LHCN-M2 (cell line): ENCODE results near the gene NAPEPLD. TPM values are rescaled to one million over a fixed set of nuclear protein-coding genes. Genes with fewer than 3 reads are reported as not detected.
"Not testable (repeated sequence)": the region's sequence is repeated elsewhere in the genome, so short reads cannot be mapped to it uniquely, and the experiment has no call there.

Experiments used
- DNase-seq: peaks from one replicate; pipeline ENCODE4 v3.0.0-alpha.2; 2012; ENCODE audit warnings: low read depth
- total RNA-seq: library from RNA; depleted of rRNA; stranded (reverse); fragments of >200 nt; gene quantifications from 2 replicates; pipeline ENCODE4 v1.2.3, GENCODE V29; 2014

Gene NAPEPLD
- total RNA-seq, 1 experiment from 2014 or later, result 7.0 TPM

DNA sequence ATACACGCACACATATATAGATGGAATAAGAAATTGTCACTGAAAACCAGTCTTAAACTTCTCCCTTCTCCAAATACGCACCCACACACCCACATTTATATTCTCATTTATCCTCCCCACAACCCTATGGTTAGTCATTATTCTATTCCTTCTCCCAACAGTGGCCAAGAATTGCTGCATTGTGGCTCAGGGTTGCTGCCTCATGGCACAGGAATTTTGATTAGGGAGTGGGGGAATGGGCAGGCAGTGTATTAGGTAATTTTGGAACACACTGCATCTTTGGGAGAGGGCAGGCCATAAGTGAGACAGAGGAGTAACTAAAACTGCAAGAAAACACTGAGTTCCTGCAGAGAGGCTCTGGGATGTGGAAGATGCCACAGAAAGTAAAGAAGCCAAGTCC lies 35.7 kb downstream of the NAPEPLD start:
- peak; percentile 98 for DNase-seq

DNA sequence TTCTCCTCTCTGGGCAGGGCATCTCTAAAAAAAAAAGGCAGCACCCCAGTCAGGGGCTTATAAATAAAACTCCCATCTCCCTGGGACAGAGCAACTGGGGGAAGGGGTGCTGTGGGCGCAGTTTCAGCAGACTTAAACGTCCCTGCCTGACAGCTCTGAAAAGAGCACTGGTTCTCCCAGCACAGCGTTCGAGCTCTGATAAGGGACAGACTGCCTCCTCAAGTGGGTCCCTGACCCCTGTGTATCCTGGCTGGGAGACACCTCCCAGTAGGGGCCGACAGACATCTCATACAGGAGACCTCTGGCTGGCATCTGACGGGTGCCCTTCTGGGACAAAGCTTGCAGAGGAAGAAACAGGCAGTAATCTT lies 42.2 kb downstream of the NAPEPLD start:
- DNase-seq, result not testable (repeated sequence)

DNA sequence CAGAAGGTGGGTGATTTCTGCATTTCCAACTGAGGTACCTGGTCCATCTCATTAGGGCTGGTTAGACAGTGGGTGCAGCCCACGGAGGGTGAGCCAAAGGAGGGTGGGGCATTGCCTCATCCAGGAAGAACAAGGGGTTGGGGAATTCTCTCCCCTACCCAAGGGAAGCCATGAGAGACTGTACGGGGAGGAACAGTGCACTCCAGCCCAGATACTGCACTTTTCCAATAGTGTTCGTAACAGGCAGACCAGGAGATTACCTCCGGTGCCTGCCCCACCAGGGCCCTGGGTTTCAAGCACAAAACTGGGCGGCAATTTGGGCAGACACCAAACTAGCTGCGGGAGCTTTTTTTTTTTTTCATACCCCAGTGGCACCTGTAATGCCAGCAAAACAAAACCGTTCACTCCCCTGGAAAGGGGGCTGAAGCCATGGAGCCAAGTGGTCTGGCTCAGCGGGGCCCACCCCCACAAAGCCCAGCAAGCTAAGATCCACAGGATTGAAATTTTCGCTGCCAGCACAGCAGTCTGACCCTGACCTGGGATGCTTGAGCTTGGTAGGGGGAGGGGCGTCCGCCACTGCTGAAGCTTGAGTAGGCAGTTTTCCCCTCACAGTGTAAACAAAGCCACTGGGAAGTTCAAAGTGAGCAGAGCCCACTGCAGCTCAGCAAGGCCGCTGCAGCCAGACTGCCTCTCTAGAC lies 42.7 kb downstream of the NAPEPLD start:
- DNase-seq, result no peak

DNA sequence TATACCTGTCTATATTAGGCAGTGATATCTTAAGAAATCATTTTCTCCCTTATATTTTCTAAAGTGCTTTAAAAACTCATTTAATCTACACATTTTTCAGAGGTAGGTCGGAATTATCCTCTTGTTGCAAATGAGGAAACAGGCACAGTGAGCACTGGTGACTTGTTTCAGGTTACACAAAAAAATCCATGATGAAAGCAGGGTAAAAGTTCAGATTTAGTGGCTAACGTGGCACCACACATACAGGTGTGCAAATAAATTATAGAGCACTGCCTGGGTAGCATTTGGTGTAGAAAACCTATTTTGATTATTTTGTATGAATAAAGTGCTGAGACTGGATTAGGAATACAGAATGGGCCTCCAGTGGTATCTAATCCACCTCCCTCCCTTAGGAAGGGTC lies 47.4 kb downstream of the NAPEPLD start:
- DNase-seq, result no peak

DNA sequence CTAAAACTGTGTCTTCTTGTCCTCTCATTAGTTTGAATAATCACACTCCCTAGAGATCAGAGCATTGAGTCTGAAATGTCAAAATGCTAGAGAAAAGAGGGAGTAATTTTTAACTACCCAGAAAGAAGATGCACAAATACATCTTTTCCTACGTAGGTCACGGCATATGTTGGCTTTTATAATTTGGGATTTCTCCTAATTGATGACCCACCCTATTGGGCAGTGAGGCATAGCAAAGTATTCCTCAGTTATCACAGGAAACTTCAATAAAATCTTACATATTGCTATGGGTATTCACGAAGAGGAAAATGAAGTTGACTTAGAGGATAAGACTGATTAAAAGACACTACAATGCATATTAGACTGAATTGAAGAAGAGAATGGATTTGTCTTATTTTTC lies 48.6 kb downstream of the NAPEPLD start:
- DNase-seq, result no peak

DNA sequence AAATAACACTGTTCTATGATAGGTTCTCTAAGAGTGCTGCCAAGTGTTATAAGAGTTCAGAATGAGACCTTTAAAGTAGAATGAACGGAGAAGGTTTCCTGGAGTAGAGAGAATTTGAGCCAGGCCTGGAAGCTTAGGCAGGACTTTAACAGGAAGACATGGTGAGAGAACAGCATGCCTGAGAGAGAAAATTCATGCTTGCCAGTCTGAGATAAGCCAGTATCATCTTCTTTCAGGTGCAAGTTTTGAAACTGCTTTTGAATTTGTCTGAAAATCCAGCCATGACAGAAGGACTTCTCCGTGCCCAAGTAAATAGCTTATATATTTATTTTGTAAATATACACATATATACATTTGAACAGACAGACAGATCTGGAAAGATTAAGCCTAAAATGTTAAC lies 51.9 kb downstream of the NAPEPLD start:
- no peak for DNase-seq

DNA sequence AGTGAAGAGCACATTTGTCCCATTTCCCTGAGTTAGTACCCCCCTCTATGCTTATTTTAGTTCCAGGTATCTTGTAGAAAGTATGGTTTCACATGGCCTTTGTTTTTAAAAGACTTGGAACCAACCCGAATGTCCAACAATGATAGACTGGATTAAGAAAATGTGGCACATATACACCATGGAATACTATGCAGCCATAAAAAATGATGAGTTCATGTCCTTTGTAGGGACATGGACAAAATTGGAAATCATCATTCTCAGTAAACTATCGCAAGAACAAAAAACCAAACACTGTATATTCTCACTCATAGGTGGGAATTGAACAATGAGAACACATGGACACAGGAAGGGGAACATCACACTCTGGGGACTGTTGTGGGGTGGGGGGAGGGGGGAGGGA lies 53.3 kb downstream of the NAPEPLD start:
- DNase-seq, result not testable (repeated sequence)

DNA sequence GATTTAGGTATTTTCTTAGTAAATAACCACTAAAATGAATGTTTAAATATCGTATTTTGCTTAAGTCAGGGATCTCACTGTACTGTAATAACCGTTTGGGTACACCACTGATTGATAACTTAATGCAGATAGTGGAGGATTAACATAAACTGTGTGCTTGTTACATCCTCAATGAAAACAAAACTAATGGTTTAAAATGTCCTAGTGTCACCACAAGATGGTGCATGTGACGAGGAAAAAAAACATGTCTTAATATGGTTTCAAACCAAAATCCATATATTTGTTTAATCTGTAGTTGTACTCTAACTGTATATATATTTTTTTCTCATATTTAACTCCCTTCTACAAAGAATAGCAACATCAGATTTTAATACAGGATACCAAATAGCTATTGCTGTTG lies 54.8 kb downstream of the NAPEPLD start:
- peak; percentile 12 for DNase-seq

DNA sequence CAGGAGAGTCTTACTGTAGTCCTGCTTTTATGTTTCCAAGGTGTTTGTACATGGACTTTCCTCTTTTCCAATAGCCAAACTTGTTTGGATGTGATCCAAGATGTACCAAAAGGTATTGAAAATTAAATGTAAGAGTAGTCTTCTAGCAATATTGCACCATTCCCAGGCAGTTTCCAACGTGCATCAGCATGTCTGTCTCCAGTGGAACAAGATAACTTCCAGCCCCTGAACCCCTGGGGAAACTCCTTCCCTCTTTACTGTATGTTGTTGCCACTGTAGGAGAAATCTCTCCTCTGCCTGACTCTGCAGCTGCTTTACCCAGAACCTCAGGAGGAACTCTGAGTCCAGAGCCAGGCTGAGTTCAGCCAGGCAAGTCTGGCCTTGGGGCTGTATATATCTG lies 55.5 kb downstream of the NAPEPLD start:
- DNase-seq, result no peak

DNA sequence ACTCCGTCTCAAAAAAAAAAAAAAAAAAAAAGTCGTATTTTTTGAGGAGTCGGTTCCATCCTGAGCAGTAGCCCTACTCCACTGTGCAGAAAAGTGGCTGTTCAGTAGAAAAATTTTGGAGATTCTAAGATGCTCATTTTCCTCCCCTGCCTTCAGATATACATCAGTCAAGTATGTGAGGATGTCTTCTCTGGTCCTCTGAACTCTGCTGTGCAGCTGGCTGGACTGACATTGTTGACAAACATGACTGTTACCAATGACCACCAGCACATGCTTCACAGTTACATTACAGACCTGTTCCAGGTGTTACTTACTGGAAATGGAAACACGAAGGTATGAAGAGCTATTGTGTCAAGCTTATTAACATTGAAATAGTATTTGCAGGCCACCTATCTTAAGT lies 56.6 kb downstream of the NAPEPLD start:
- DNase-seq, result not testable (repeated sequence)

DNA sequence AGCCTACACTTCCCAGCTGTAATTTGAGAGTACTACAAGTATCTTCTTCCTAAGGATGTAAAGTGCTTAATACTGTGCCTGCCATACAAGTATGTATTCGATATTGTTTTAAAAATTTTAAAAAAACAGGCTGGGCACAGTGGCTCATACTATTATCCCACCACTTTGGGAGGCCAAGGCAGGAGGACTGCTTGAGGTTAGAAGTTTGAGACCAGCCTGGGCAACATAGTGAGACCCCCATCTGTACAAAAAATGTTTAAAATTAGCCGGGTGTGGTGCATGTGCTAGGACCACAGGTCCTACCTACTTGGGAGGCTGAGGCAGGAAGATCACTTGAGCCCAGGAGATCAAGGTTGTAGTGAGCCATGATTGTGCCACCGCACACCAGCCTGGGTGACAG lies 65.7 kb downstream of the NAPEPLD start:
- DNase-seq, result no peak

DNA sequence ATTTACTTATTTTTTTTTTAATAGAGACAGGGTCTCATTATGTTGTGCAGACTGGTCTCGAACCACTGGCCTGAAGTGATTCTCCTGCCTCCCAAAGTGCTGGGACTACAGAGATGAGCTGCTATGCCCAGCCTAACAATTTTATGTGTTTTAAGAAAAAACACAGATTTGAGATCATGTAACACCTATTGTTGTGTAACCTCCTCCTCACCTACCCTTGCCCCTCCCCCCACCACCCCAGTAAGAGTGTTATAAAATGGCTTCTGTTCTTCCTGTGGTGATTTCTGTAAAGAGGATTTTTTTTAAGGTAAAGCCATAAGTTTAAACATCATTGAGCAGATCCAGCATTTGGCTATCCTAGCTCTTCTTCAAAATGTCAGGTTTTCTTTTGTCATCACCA lies 66.4 kb downstream of the NAPEPLD start:
- no peak for DNase-seq

DNA sequence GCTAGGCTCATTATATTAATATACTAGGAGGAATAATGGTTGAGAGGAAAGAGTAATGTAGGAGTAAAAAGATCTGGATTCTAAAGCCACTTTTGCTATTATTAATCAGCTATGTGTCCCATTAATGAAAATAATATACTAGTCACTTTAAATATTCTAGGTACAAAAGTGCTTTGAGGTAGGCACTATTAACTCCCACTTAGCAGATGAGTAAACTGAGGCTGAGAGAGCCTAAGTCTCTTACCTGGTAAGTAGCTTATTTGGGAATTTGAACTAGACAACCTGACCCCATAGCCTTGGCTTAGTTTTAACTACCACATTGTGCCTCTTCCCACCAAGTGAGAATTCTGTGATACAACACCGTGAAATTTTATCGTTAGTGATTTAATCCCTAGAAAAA lies 68.0 kb downstream of the NAPEPLD start:
- DNase-seq, result no peak

DNA sequence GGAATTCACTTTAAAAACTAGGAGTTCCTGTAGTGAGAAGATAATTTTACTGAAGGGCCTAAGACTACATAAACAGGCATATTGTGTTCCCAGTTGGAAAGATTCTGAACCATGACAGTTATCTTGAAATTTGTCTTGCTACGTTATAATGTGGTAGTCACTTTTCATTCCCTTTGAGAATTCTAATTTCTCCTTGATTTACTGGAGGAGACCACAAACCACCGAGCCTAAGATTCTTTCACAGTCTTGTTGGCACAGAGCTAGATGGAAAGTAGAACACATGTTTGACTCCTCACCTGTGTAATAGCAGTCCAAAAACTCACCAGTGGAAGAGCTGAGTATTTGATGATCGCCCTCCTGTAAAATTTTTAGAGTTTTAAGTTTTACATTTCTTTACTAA lies 69.1 kb downstream of the NAPEPLD start:
- DNase-seq, result no peak

DNA sequence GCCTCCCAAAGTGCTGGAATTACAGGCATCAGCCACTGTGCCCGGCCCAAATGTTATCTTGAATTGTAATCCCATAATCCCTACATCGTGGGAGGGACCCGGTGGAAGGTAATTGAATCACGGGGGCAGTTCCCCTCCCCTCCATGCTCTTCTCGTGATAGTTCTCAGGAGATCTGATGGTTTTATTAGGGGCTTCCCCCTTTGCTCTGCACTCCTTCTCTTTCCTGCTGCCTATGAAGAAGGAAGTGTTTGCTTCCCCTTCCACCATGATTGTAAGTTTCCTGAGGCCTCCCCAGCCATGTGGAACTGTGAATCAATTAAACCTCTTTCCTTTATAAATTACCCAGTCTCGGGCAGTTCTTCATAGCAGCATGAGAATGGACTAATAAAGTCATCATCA lies 70.7 kb downstream of the NAPEPLD start:
- DNase-seq, result not testable (repeated sequence)

DNA sequence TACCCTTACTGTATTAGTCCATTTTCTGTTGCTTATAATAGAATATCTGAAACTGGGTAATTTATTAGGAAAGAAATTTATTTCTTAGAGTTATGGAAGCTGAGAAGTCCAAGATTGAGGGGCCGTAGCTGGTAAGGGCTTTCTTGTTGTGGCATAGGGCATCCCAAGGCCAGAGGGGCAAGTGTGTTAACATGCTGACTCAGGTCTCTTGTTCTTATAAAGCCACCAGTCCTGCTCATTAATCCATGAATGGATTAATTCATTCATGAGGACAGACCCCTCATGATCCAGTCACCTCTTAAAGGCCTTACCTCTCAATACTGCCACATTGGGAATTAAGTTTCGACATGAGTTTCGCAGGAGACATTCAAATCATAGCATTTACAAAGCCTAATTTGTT lies 71.6 kb downstream of the NAPEPLD start:
- no peak for DNase-seq

DNA sequence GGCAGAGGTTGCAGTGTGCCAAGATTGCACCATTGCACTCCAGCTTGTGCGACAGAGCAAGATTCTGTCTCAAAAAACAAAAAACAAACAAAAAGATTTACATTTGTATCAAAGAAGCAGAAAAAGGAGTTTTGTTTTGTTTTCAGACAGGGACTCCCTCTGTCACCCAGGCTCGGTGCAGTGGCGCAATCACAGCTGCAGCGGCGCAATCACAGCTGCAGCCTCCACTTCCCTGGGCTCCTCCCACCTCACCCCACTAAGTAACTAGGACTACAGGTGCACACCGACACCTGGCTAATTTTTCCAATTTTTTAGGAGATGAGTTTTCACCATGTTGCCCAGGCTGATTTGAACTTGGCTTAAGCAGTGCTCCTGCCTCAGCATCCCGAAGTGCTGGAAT lies 72.1 kb downstream of the NAPEPLD start:
- no peak for DNase-seq

DNA sequence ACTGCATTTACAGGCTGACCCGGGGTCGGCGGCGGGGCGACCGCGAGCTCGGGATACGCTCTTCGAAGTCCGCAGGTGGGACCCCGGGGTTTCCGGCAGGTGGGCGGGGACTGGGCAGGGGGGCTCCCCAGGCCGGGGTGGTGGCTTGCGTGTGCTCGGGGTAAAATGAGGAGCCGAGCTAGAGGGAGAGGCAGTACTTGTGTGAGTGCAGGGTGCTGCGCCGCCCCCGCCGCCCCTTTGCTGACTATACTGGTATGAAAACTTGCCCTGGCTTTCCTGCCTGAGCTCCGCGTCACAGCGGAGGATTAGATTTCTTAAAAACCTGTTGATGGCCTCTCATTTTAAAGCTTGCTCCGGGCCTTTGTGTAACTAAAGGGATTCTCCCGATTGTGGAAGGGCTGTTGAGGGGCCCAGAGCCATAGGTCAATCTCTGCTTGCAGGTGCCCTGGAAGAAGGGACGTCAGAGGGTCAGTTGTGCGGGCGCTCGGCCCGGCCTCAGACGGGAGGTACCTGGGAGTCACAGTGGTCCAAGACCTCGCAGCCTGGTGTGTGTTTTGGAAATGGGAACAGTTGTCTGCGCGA lies 73.5 kb downstream of the NAPEPLD start:
- DNase-seq, result peak; percentile 31

DNA sequence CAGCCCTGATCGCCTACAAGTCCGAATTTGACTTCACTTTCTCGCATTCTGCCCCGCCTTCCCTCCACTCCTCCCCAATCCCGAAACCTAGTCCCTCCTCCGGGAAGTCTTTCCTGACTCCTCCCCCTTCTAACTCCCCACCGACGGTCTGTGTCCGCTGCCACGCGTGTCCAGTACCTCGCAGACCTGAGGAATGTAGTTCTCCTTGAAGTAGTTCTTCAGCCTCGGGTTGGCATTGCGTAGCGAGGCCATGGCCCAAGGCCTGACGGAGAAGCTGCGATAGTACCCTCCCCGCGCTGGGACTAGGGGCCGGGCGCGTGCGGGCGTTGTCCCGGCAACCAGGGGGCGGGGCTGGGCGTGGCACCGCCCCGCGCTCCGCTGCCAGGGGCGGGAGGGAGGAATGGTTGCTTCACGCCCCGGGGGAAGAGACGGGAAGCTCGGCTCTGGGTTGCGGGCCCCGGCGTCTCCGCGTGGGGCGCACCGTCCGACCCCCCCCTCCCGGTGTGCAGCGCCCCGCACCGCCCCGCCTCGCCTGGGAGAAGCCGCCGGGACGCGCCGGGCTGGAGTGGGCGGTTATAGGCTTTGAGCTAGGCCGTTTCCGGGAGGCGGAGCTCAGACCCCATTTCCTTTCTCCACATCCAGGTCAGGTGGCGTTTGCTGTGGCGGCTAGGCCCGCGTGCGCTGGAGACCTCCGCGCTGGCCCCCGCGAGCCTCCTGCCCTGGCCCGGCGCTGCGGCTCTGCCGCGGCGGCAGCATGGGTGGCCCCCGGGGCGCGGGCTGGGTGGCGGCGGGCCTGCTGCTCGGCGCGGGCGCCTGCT lies 74.2 kb downstream of the NAPEPLD start, which contains the start of the genes ARMC10 and FBXL13:
TSS of gene ARMC10 (plus strand) at position 622 of the 818 bp plus-strand sequence. CDS start at position 755, 133 bp downstream.
TSS of gene FBXL13 (minus strand) at position 278 of the 818 bp plus-strand sequence.
- DNase-seq, result peak; percentile 89

DNA sequence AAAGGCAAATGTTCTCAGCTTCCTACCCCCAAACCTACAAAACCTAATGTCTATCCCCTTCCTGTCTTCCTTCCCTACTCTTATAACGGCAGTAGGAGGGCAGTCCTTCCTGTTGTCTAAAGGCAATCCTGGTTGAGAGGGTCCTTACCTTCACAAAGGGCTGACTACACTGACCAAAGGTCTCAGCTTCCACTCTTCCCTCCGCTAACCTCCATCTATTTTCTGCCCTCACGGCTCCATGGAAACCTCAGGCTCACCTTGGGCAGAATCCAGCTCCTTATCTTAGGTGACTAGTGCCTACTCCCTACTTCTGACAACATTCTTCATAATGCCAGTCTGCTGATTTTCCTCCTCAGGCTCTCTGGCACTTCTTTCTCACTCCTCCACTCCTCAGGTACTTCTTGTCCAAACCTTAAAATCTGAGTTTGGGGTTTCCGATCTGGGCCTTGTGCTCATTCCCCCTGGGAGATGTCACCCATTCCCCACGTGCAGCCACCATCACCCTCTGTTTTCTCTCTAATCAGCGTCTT lies 74.8 kb downstream of the NAPEPLD start:
- DNase-seq, result peak; percentile 10

DNA sequence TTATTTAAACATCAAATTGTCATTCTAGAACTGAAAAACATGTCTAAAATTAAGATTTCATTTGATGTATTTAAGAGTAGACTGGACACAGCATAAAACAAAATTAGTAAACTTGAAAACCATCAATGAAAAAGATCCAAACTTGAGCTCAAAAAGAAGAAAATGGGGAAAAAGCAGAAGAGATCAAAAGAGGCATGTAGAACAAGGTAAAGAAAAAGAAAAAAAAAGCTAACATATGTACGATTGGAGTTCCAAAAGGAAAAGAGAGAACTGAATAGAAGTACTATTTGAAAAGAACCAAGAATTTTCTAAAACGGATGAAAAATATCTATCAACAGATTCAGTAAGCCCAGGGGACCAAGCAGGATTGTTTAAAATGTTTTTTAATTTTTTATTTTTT lies 77.9 kb downstream of the NAPEPLD start:
- no peak for DNase-seq
